AG04450 (cell line): ENCODE data around the gene AGAP3. TPM values are rescaled to one million over a fixed set of nuclear protein-coding genes. Genes with fewer than 3 reads are reported as not detected.

ENCODE experiments used
- CTCF ChIA-PET: fragments of 300-600, 350-600 bp; formaldehyde crosslinking; extraction: SDS; loops from one replicate; lab custom pipeline; 2022; ENCODE audit warnings: antibody characterized with exemption, inconsistent platforms; lab: Charles Lee
- POLR2A ChIA-PET: fragments of 350-600 bp; formaldehyde crosslinking; extraction: SDS; loops from one replicate; lab custom pipeline; 2021; ENCODE audit warnings: antibody characterized with exemption, inconsistent platforms; lab: Yijun Ruan, JAX
- DNase-seq: peaks from one replicate; pipeline ENCODE4 v3.0.0-alpha.2; 2011; ENCODE audit warnings: low read depth, low spot score
- H3K27ac ChIP-seq: one replicate; pipeline ENCODE4 v1.5.1; 2012; ENCODE audit warnings: low read depth, low read length, control low read depth
- H3K27me3 ChIP-seq: one replicate; pipeline ENCODE4 v1.6.0; 2012; ENCODE audit warnings: low read length; ENCODE audit not compliant: control insufficient read depth, insufficient read depth
- H3K4me3 ChIP-seq: 2 replicates; pipeline ENCODE4 v1.5.1; 2011; ENCODE audit warnings: mild to moderate bottlenecking, low read depth, low read length, control low read depth
- H3K9me3 ChIP-seq: 2 replicates; pipeline ENCODE4 v1.5.1; 2012; ENCODE audit warnings: low read length; ENCODE audit not compliant: control insufficient read depth, insufficient read depth
- CTCF ChIP-seq: IDR thresholded peaks from 2 replicates; pipeline ENCODE4 v1.5.1; 2011; ENCODE audit warnings: low read depth, low read length, control low read depth, inconsistent platforms
- polyA plus RNA-seq: library from polyadenylated mRNA; depleted of rRNA; stranded (reverse); fragments of >200 nt; gene quantifications from 2 replicates; pipeline ENCODE4 v1.2.3, GENCODE V29; 2011

The AGAP3 gene
- polyA plus RNA-seq, 1 experiment: 44.6 TPM

GRCh38 chr7:151080067-151080521, 6.2 kb upstream of the AGAP3 start:
- POLR2A ChIA-PET: interaction anchor here (1.0 to 1.6 kb wide), 7 partner anchors 8 to 30 kb away, joined by 3 to 9 read pairs (median 6); partner anchors contain the start of gene CDK5
- CTCF ChIA-PET: interaction anchor here (0.7 to 1.0 kb wide), 2 partner anchors 11 to 133 kb away, joined by 3 read pairs; no protein-coding TSS in a partner anchor
- peak overlapping the region; percentile 61 for H3K27ac ChIP-seq

GRCh38 chr7:151080522-151081169, 5.6 kb upstream of the AGAP3 start, which contains the start of gene FASTK:
Gene FASTK (minus strand): TSS chr7:151080809. CDS start chr7:151080766, 43 bp downstream.
- H3K27ac ChIP-seq: peak within 1 kb of the TSS; percentile 61
- CTCF ChIA-PET: interaction anchor here (0.7 to 1.0 kb wide), 2 partner anchors 10 to 133 kb away, joined by 3 read pairs; no protein-coding TSS in a partner anchor

More at GRCh38 chr7:151080067-151080521, 6.2 kb upstream of the AGAP3 start:
- DNase-seq: no peak
- H3K9me3 ChIP-seq: peaks cover 3% of the 10 kb centered on the region; the same call in 1 of the 2 replicates
- no peak for TF ChIP-seq CTCF
- no peaks in the 10 kb centered on the region for H3K27me3 ChIP-seq
- peak overlapping the region; percentile 90 for H3K4me3 ChIP-seq

GRCh38 chr7:151081170-151082101, 4.8 kb upstream of the AGAP3 start:
- peak overlapping the region; percentile 74 for H3K4me3 ChIP-seq
- peaks cover 3% of the 10 kb centered on the region; the same call in 1 of the 2 replicates for H3K9me3 ChIP-seq
- no peaks in the 10 kb centered on the region for H3K27me3 ChIP-seq
- CTCF ChIA-PET: interaction anchor here (1.0 kb wide), 1 partner anchor 10 kb away, joined by 3 read pairs; no protein-coding TSS in a partner anchor
- POLR2A ChIA-PET: interaction anchor here (0.6 to 1.6 kb wide), 9 partner anchors 10 to 53 kb away, joined by 3 to 9 read pairs (median 6); partner anchors contain the start of gene CDK5
- peak overlapping the region; percentile 61 for H3K27ac ChIP-seq
- no peak for TF ChIP-seq CTCF
- no peak for DNase-seq

More at GRCh38 chr7:151080522-151081169, 5.6 kb upstream of the AGAP3 start, which contains the start of gene FASTK:
- POLR2A ChIA-PET: interaction anchor here (0.6 to 1.6 kb wide), 9 partner anchors 9 to 52 kb away, joined by 3 to 9 read pairs (median 6); partner anchors contain the start of gene CDK5
- peak; percentile 69 for DNase-seq
- no peak for TF ChIP-seq CTCF
- peak within 1 kb of the TSS; percentile 90 for H3K4me3 ChIP-seq
- no peaks in the 10 kb centered on the region for H3K27me3 ChIP-seq
- peaks cover 3% of the 10 kb centered on the region; the same call in 1 of the 2 replicates for H3K9me3 ChIP-seq

- DNase-seq: no peak
- ChIA-PET POLR2A (no interaction called here), CTCF (interaction anchor here (1.3 kb wide), 1 partner anchor 28 kb away, joined by 3 read pairs; no protein-coding TSS in a partner anchor)
These were observed 3.9 kb upstream of the AGAP3 start for GRCh38 chr7:151082141-151083070.

More at GRCh38 chr7:151082141-151083070, 3.9 kb upstream of the AGAP3 start:
- no peaks in the 10 kb centered on the region for H3K27me3 ChIP-seq
- peaks cover 3% of the 10 kb centered on the region; the same call in 1 of the 2 replicates for H3K9me3 ChIP-seq
- H3K27ac ChIP-seq: no peak overlapping the region
- peak overlapping the region; percentile 74 for H3K4me3 ChIP-seq
- TF ChIP-seq CTCF: no peak
